CD4-positive, alpha-beta T cell (primary cell): ENCODE results near the gene ZNF282. TPM values are rescaled to one million over a fixed set of nuclear protein-coding genes. Genes with fewer than 3 reads are reported as not detected.
"Not testable (repeated sequence)": the region's sequence is repeated elsewhere in the genome, so short reads cannot be mapped to it uniquely, and the experiment has no call there.

Experiments
- ATAC-seq: fragments of 200-7000 bp; cut with Tn5 transposase; one replicate; pipeline ENCODE4 v1.10.0; 2022; ENCODE audit warnings: mild to moderate bottlenecking; ENCODE audit not compliant: poor library complexity
- CTCF ChIA-PET: fragments of 350-600 bp; sonication (Branson Sonifier 250); formaldehyde crosslinking; loops from one replicate; lab custom pipeline; 2021; ENCODE audit warnings: antibody characterized with exemption, inconsistent platforms; lab: Charles Lee
- POLR2A ChIA-PET: fragments of 350-600 bp; sonication (Branson Sonifier 250); formaldehyde crosslinking; loops from one replicate; lab custom pipeline; 2021; ENCODE audit warnings: antibody characterized with exemption, inconsistent platforms; lab: Charles Lee
- DNase-seq, 14 experiments: peaks; one replicate each; pipeline ENCODE4 v3.0.0-alpha.2; 2013 to 2020; ENCODE audit warnings: mixed read lengths in 2 of 14
- H3K27ac ChIP-seq, 2 donors: one replicate each; pipeline versions ENCODE4 v1.5.1 to v1.7.0; 2013; ENCODE audit warnings: low read length in 2 of 2, low read depth in 1 of 2, mild to moderate bottlenecking in 1 of 2
- H3K27me3 ChIP-seq, 2 experiments: 1 replicate in 1 of 2; 2 replicates in 1 of 2; pipeline versions ENCODE4 v1.6.1 to v1.7.0; 2013; ENCODE audit warnings: low read length in 2 of 2, control low read depth in 1 of 2, mild to moderate bottlenecking in 1 of 2, moderate library complexity in 1 of 2; ENCODE audit not compliant: insufficient read depth in 2 of 2, control insufficient read depth in 1 of 2
- H3K36me3 ChIP-seq: one replicate; pipeline ENCODE4 v1.6.1; 2013; ENCODE audit warnings: low read length, control low read depth; ENCODE audit not compliant: insufficient read depth
- H3K4me1 ChIP-seq: one replicate; pipeline ENCODE4 v1.6.1; 2013; ENCODE audit warnings: low read length, control low read depth; ENCODE audit not compliant: insufficient read depth
- H3K4me3 ChIP-seq: one replicate; pipeline ENCODE4 v1.5.1; 2013; ENCODE audit warnings: mild to moderate bottlenecking, low read length, moderate library complexity
- H3K9me3 ChIP-seq, 2 experiments: 1 replicate in 1 of 2; 2 replicates in 1 of 2; pipeline versions ENCODE4 v1.6.1 to v1.7.0; 2013; ENCODE audit warnings: low read length in 2 of 2, mild to moderate bottlenecking in 2 of 2, control low read depth in 1 of 2, moderate library complexity in 1 of 2; ENCODE audit not compliant: control insufficient read depth in 1 of 2, insufficient read depth in 1 of 2
- H3K27ac Mint-ChIP-seq: one replicate; pipeline ENCODE4 v1.8.0; 2020; ENCODE audit warnings: mixed read lengths
- H3K27me3 Mint-ChIP-seq: one replicate; pipeline ENCODE4 v1.8.0; 2021; ENCODE audit warnings: mixed read lengths
- H3K36me3 Mint-ChIP-seq: one replicate; pipeline ENCODE4 v1.8.0; 2021; ENCODE audit warnings: low read depth, mixed read lengths
- H3K4me1 Mint-ChIP-seq: one replicate; pipeline ENCODE4 v1.8.0; 2021; ENCODE audit warnings: low read depth, mixed read lengths
- H3K4me3 Mint-ChIP-seq: one replicate; pipeline ENCODE4 v1.8.0; 2020; ENCODE audit warnings: mild to moderate bottlenecking, mixed read lengths
- H3K9me3 Mint-ChIP-seq: one replicate; pipeline ENCODE4 v1.8.0; 2020; ENCODE audit warnings: mixed read lengths
- CTCF ChIP-seq: fragments of 200-600 bp; IDR thresholded peaks from one replicate; pipeline ENCODE4 v1.8.0; 2022; ENCODE audit warnings: antibody characterized with exemption, mild to moderate bottlenecking
- intact Hi-C, 2 experiments: fragments of 100-400 bp; cut with DNase I in 1 of 2; cut with micrococcal nuclease in 1 of 2; formaldehyde crosslinking; loops; one replicate each; pipeline versions ENCODE4 v1.15.1 to v1.9.0; 2023 to 2025; cut with DNase I, micrococcal nuclease
- total RNA-seq, 174 experiments: library from RNA in 2 of 174; stranded (reverse) in 2 of 174; gene quantifications; one replicate each; pipeline ENCODE4 v1.2.3 and lab custom pipeline; 2021 to 2026

ZNF282 gene
- total RNA-seq, 2 experiments from 2014 or later = 13.3 to 15.6 TPM

- H3K27me3 ChIP-seq = no peaks in the 10 kb centered on the region
- intact Hi-C loops = loop anchor here (1.0 to 10.0 kb wide), 10 partner anchors 22 to 583 kb away; partner anchors contain the start of genes ZNF398 (in 1 of the 2), ZNF746 (in 1 of the 2) and ZNF777 (in 1 of the 2)
- peaks cover 28% of the 10 kb centered on the region for H3K4me1 ChIP-seq
- Mint-ChIP-seq H3K27ac (peak within 1 kb of the TSS; percentile 80), H3K4me3 (peak within 1 kb of the TSS; percentile 89), H3K36me3 (peaks cover 31% of the 10 kb centered on the region), H3K27me3 (no peaks in the 10 kb centered on the region), H3K9me3 (no peaks in the 10 kb centered on the region), H3K4me1 (peaks cover 38% of the 10 kb centered on the region)
- DNase-seq = peak; percentile 75 to 97 (median 83)
- H3K36me3 ChIP-seq = peaks cover 25% of the 10 kb centered on the region
- POLR2A ChIA-PET = interaction anchor here (0.6 to 4.7 kb wide), 15 partner anchors 21 to 363 kb away, joined by 3 to 144 read pairs (median 6); partner anchors contain the start of genes ZNF212, ZNF282, ZNF398 and ZNF425
- no peaks in the 10 kb centered on the region for H3K9me3 ChIP-seq
- peak; percentile 91 for ATAC-seq
- peak within 1 kb of the TSS; percentile 56 for H3K4me3 ChIP-seq
- CTCF ChIA-PET = interaction anchor here (0.6 to 3.5 kb wide), 26 partner anchors 9 to 1767 kb away, joined by 3 to 56 read pairs (median 4); partner anchors contain the start of genes ZNF282, ZNF398, ZNF425 and ZNF777
- peak within 1 kb of the TSS; percentile 41 to 42 for H3K27ac ChIP-seq
- TF ChIP-seq CTCF = peak; percentile 57
Observed at GRCh38 chr7:149261829-149262617, 66.7 kb downstream of the ZNF282 start, which contains the start of gene ZNF783. TSS of gene ZNF783 (plus strand) at chr7:149262196. CDS start at chr7:149262334, 138 bp downstream.

DNA sequence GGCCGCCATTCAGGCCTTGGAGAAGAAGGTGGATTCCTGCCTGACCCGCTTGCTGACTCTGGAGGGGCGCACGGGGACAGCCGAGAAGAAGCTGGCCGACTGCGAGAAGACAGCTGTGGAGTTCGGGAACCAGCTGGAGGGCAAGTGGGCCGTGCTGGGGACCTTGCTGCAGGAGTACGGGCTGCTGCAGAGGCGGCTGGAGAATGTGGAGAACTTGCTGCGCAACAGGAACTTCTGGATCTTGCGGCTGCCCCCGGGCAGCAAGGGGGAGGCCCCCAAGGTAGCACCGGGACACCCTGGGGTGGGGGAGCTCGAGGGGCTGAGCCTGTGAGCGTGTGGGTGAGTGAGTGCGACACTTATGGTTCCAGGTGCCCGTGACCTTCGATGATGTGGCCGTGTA lies 71.1 kb downstream of the ZNF282 start:
- POLR2A ChIA-PET = interaction anchor here (3.1 kb wide), 1 partner anchor 18 kb away, joined by 14 read pairs; no protein-coding TSS in a partner anchor
- no peaks in the 10 kb centered on the region for H3K27me3 ChIP-seq
- no peaks in the 10 kb centered on the region for H3K27me3 Mint-ChIP-seq
- H3K4me3 Mint-ChIP-seq = no peak overlapping the region
- H3K36me3 Mint-ChIP-seq = peaks cover 73% of the 10 kb centered on the region
- peaks cover 32% of the 10 kb centered on the region for H3K4me1 Mint-ChIP-seq
- peaks cover 24% of the 10 kb centered on the region for H3K4me1 ChIP-seq
- H3K9me3 Mint-ChIP-seq = no peaks in the 10 kb centered on the region
- H3K27ac Mint-ChIP-seq = no peak overlapping the region
- H3K9me3 ChIP-seq = no peaks in the 10 kb centered on the region
- intact Hi-C loops = loop anchor here in 1 of 2 experiments (10.0 kb wide), 1 partner anchor 578 kb away; no protein-coding TSS in a partner anchor
- no peak overlapping the region for H3K4me3 ChIP-seq
- ATAC-seq (no peak), DNase-seq (no peak)
- CTCF ChIA-PET = no interaction called here
- H3K27ac ChIP-seq = no peak overlapping the region
- peaks cover 56% of the 10 kb centered on the region for H3K36me3 ChIP-seq
- TF ChIP-seq CTCF = no peak

GRCh38 chr7:149267733-149268132 lies 72.4 kb downstream of the ZNF282 start:
- no peak overlapping the region for H3K4me3 Mint-ChIP-seq
- TF ChIP-seq CTCF = no peak
- intact Hi-C loops = loop anchor here in 1 of 2 experiments (10.0 kb wide), 1 partner anchor 577 kb away; no protein-coding TSS in a partner anchor
- H3K4me1 Mint-ChIP-seq = peaks cover 30% of the 10 kb centered on the region
- H3K36me3 ChIP-seq = peaks cover 64% of the 10 kb centered on the region
- CTCF ChIA-PET = no interaction called here
- no peaks in the 10 kb centered on the region for H3K9me3 Mint-ChIP-seq
- H3K27ac ChIP-seq = no peak overlapping the region
- no peaks in the 10 kb centered on the region for H3K27me3 Mint-ChIP-seq
- ATAC-seq = no peak
- H3K4me3 ChIP-seq = no peak overlapping the region
- H3K27ac Mint-ChIP-seq = no peak overlapping the region
- no peak for DNase-seq
- H3K36me3 Mint-ChIP-seq = peaks cover 83% of the 10 kb centered on the region
- H3K9me3 ChIP-seq = no peaks in the 10 kb centered on the region
- peaks cover 17% of the 10 kb centered on the region for H3K4me1 ChIP-seq
- POLR2A ChIA-PET = interaction anchor here (0.9 kb wide), 1 partner anchor 17 kb away, joined by 5 read pairs; no protein-coding TSS in a partner anchor
- no peaks in the 10 kb centered on the region for H3K27me3 ChIP-seq

DNA sequence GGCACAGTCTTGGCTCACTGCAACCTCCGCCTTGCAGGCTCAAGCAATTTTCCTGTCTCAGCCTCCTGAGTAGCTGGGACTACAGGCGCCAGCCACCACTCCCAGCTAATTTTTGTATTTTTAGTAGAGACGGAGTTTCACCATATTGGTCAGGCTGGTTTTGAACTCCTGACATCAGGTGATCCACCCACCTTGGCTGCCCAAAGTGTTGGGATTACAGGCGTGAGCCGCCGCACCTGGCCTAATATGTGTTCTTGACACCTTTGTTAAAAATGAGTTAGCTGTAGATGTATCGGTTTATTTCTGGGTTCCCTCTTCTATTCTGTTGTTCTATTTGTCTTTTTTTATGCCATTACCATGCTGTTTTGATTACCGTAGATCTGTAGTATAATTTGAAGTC lies 79.1 kb downstream of the ZNF282 start:
- intact Hi-C loops, DNase-seq: not testable (repeated sequence)

More for the DNA sequence above, 79.1 kb downstream of the ZNF282 start:
- H3K4me3 Mint-ChIP-seq, H3K27me3 Mint-ChIP-seq, H3K4me3 ChIP-seq, H3K9me3 ChIP-seq, H3K27ac ChIP-seq, H3K4me1 ChIP-seq, ATAC-seq, H3K9me3 Mint-ChIP-seq, H3K27ac Mint-ChIP-seq, H3K27me3 ChIP-seq: not testable (repeated sequence)
- ChIA-PET CTCF (interaction anchor here (1.8 kb wide), 1 partner anchor 13 kb away, joined by 5 read pairs; the partner anchor contains the start of gene ZNF783), POLR2A (interaction anchor here (1.3 kb wide), 1 partner anchor 11 kb away, joined by 5 read pairs; no protein-coding TSS in a partner anchor)
- H3K36me3 ChIP-seq = peaks cover 55% of the 10 kb centered on the region
- Mint-ChIP-seq H3K4me1 (peaks cover 12% of the 10 kb centered on the region), H3K36me3 (peaks cover 85% of the 10 kb centered on the region)
